Activated T-helper 1 cell treated with anti-CD3 and anti-CD28 coated beads, Interleukin-2, amount 50 U/mL, for 16 hours (primary cell): ENCODE data around the gene DSCAML1.

Experiments
- DNase-seq, 2 donors: peaks; one replicate each; pipeline ENCODE4 v3.0.0-alpha.2; 2020; ENCODE audit warnings: low read depth in 1 of 2, low spot score in 1 of 2

The DSCAML1 gene

DNA sequence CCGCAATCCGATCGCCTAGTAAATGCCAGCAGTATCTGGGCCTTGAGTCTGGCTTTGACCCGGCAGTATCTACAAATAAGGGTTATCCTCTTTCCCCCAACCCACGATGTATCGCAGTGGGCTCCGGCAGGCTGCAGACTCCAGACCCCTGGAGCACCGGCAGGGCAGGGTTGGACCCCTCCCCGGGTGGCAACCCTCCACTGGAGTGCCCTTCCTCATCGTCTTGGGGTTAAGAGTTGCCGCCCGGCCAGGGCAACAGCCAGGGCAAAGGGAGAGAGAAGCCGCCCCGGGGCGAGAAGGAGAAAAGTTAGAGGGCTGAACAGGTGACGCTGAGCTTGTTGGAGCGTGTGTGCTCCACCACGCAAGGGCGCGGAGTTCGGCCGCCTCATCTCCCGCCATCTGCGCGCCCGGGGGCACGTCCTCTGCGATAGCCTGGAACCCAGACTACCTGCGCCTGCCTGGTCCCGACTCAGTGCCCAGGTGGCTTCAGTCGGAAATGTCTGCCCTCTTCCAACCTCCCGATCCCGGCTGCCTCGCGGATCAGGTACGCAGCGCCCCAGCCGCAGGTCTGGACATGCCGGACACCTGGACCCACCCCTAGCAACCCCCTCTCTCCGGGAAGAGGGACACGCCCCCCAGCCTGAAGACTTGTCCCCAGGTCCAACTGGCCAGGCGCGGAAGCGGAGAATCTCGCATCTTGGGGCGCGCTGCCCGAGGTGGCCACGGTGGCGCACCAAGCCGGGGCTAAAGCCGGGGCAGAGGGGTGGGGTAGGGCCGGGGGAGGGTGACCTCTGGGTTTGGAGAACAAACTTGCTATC lies 1.2 kb downstream of the DSCAML1 start:
- no peak for DNase-seq

DNA sequence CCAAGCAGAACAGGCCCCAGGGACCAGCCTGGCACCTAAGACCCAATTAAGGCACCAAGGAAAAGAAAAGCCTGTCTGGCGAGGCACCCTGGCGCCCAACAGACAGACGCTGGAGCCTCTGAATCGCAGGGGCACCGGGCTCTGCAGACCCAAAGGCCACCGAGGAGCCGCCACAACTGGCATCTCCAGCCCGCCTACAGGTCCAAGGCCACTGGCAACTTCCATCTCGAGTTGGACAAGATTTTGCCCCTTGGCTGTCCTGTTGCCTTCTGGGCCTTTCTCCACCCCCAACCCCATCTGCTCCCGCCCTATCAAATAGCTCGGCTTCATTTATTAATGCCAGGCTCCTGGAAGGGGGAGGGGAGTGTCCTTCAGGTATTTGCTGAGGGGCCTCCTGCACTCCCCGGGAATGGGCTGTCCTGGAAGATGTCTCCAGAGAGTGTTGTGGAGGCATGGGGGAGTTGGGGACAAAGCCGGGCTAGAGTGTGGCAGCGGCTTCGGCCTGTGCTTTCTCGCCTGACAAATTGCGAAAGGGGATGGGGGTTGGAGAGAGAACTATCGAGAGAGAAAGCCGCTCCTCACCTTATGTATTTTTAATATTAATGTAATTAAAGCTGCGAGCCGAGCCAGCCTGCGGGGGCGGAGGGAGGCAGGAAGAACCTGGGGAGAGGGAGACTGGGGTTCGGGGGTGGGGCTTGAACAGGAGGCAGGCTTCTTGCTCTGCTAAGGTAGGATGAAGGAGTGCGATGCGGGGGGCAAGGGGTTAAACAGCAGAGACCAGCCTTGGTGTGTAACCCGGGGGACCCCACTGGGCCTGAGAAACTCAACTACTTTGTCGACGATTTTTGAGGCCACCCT lies 2.0 kb downstream of the DSCAML1 start:
- no peak for DNase-seq

DNA sequence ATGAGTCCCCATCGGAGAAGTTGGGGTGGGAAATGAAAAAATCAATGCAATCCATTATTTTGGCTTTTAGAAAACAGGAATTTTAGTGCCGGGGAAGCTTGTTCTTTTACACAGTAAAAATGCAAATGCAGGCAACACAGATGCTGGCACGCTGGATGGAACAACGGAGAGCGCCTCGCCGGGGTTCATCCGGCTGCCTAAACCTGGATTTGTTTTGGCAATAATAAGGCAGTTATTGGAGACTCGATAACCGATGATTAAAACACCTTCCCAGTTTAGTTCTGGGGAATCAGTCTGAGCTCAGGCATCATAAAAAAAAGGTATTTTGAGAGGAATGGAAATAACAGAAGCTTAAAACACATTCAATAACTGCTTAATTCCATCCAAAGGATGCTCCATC lies 2.9 kb downstream of the DSCAML1 start:
- no peak for DNase-seq

DNA sequence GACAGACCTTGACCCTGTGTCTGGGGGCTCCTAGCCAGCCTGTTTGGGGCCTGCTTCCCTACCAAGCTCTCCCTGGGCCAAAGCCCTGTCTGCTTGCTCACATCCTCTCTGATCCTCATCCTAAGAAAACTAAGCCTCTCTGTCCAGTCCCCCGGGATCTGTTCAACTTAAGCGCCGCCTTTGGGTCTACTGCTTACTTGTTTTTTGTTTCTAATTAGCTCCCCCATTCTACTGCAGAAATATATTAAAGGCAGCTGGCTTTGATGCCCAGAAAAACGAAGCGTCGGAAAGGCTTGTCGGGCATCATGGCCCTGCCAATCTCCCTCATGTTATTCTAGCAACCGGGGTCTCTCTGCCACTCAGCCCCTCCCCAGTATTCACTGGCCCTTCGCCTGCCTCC lies 3.4 kb downstream of the DSCAML1 start:
- DNase-seq = no peak

DNA sequence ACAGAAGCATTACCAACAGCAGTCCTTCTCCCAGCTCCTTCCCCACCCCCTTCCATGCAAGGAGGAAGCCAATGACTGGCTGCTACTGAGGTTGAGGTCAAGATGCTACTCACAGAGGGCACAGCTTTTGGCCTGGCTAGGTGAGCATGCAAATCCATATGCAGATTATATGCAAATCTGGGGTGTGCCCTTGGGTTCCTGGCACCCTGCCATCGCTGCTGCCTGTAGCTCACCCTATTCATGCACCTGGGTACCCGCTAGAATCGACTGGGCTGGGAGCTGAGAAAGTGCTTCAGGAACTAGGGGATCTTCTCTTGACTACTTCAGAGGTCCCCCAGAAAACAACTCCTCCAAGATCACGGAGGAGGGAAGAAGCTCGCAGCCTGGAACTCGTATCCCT lies 4.0 kb downstream of the DSCAML1 start:
- DNase-seq = no peak

DNA sequence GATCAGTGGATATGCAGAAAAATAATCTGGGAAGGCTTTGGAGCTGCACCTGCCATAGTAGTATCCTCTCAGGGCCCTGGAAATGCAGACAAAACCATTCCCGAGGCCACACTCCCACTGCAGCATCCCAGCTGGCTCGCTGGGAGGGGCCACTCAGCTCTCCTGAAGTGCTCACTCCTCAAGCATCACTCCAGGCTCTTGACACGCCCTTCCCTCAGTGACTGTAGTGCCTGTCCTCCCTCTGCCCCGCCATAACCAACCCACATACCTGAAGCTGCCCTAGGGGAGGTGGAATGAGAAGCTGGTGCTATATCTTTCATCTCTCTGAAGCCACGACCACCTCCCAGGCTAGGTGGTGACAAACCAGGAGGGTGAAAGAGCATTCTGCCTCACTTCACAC lies 4.8 kb downstream of the DSCAML1 start:
- no peak for DNase-seq

DNA sequence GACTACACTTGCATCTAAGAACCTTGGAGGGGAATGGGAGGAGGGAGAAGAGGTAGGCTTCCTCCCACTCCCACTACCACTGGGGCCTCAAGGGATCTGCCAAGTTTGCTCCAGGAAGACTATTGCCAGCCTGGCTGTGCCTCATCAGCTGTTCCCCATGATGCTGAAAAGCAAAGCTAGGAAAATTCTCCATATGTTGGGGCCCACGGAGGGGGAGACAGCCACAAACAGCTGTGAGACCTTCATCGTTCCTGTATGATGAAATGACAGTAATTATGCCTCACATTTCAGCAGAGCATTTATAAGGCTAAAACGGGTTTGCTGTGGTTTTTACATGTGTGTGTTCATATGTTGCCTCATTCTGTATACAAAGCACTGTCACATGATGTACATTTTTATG lies 6.7 kb downstream of the DSCAML1 start:
- DNase-seq = no peak

DNA sequence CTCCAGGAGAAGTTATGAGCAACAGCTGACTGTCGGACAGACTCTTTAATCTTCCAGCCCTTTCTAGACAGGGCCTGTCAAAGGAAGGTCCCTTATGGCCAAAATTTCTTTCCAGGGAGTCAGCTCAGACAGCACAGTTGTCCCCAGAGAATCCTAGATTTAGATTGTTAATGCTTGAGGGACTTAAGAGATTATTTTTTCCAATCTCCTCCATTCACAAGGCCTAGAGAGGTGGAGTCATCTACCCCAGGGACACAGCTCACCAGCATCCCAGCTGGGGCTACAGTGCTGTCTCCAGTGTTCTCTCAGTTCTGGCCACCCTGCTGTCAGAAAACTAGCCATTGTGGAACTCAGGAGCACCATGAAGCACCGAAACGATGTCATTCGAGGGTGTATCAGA lies 7.8 kb downstream of the DSCAML1 start:
- no peak for DNase-seq

DNA sequence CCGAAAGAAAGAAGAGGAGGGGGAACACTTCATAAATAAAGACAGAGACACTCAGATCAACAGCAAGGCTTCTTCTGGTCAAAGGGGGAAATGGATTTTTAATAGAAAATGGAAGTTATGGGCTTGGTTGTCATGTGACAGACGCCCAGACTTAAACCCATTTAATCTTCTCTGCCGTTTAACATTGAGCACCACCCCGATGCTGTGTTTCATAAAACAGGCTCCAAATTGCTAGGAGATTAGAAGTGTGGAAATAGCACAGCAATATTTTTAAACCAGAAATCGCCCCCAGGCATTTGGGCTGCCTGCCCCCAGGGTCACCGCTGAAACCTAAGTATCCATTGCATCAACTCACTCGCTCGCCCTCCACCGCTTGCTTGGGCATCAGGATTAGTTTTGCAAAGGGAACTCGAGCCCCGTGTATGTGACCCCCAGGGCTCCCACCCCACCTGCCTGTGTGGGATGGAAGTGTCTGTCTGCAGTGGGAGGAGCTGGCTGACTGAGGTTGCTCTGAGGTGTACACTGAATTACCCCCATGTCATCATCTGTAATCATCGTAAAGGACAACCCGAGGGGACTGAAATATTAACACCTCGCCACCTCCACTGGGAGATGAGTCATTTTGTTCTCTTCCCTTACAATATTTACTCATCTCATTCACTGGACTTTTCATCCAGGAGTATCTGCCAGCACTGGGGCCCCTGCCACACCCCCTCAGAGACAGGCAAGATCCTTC lies 10.7 kb downstream of the DSCAML1 start:
- no peak for DNase-seq

DNA sequence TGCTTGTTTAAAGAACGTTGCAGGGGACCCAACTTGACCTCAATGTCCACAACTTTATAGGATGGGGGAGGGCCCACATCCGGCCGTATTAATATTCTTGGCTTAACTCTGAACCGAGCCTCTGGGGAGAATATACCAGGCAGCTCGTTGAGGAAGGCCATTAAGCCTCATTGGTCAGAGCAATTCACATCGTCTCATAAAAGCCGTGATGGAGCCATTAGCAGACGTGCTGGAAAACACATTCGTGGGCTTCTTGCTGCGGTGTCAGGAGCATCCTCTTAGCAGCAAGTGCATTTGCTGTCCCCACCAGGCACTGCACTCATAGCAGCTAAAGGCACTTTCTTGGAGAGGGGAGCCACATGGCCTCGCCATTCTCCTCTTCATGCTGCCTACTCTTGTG lies 14.9 kb downstream of the DSCAML1 start:
- no peak for DNase-seq

DNA sequence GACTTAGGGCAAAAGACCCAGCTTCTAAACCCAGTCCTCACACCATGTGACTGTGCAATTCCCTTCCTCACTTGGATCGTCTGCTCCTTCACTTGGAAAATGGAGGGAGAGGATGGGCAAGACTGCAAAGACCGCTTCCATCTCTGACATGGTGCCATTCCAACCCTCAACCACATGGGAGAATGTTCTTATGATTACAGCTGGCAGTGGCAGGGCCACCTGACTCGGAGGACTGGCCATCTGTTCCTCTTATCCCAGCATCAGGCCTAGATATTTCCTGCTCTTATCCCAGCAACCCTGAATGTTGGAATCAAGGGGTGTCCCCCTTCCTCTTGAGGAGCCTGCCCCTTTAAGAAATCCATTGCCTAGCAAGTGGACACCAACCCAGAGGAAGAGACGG lies 15.4 kb downstream of the DSCAML1 start:
- DNase-seq = no peak

DNA sequence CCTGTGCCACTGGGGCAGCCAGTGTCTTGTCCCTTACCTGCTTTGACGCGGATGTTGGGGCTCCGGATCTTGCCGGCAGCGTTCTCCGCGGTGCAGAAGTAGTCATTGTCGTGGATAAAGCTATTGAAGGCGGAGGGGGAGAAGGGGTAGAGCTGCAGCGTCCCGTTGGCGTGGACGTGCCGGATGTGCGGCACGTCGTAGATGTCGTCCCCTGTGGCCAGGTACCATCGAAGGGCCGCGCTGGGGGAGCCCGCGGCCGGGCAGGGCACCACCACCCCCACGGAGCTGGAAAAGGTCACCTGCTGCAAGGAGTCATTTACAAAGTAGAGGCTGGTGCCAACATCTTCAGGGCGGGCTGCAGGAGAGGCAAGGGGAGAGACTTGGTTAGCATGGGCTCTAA lies 16.6 kb downstream of the DSCAML1 start:
- DNase-seq = no peak

DNA sequence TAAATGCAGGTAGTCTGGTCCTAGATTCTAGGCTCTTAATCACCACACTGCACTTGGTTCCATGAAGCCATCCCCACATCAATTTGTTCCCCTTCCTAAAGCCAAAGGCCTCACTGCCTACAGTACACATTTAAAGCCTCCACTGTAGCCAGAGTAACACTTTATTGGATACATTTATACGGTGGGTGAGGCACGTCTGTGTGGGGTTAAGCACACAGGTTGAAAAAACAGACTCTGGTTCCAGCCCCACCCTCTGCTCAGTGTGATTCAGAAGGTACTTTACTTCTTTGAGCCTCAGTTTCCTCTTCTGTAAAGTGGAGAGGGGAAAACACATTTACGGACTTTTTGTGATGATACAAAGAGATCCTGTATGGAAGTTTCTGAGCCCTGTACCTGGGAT lies 22.5 kb downstream of the DSCAML1 start:
- DNase-seq = no peak

DNA sequence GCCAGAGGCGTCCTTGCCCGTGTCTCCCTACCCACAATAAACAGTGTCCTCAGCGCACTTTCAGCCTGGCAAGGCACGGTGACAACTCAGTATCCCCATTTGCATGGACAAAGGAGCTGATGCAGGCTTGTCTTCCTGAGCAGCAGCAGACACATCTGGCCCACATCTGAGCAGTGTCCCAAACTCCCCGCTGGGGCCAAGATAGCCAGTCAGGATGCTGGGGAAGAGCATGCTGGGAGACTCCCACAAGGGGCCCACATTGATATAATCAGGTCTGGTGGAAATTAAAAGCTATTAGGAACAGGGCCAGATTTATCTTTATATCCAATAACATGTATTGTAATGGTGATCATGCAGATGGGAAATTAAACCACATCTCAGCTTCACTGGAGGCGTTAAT lies 24.7 kb downstream of the DSCAML1 start:
- no peak for DNase-seq

DNA sequence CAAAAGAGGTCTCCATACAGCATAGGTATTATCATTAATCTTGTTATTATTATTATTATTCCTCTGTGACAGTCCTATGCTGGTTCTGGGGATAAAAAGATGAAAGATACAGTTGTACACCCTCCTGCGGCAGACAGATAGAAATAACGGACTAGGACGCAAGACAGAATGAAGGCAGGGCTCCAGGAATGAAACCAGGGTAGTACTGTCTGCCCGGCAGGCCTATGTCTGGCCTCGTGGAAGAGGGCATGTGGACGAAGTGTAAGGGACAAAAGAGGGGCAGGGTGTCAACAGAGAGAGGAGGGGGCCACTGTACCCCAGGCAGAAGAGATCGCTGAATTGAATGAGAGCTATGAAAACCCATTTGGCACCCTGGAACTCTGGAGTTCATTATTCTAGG lies 25.2 kb downstream of the DSCAML1 start:
- no peak for DNase-seq

DNA sequence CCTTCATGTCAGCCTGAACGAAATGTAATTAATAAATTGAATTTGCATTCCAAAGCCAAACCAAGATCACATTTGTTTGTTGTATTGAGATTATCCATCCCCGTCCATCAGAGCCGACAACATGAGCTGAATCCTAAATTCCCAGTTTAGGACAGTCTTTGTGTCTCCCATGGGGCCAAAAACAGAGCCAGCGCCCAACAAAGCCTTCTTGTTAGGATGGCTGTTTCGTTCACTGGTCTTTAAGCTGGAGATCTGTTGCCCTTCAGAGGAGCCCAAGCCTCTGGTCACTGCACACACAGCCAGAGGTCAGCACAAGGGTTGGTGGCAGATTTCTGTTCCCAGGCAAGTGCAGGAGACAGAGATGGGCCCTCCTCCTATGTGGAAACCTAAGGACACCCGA lies 25.8 kb downstream of the DSCAML1 start:
- DNase-seq = no peak

DNA sequence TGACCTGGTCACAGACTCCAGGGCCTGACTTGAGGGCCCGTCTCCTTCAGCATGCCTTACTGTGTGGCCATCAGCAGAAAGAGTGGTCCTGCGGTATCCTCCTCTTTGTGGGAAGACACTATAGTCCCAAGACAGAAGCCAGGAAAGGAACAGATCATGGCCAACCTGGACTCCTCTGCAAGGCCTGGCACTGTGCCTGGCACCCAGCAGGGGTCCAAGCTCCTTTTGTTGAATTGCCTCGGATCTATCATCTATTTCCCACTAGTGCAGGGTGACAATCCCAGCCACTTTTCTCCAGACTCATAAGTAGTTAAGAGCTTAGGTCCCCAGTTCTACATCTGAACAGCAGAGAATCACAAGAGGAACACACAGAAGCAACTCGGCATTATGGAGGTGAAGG lies 27.0 kb downstream of the DSCAML1 start:
- DNase-seq = no peak

DNA sequence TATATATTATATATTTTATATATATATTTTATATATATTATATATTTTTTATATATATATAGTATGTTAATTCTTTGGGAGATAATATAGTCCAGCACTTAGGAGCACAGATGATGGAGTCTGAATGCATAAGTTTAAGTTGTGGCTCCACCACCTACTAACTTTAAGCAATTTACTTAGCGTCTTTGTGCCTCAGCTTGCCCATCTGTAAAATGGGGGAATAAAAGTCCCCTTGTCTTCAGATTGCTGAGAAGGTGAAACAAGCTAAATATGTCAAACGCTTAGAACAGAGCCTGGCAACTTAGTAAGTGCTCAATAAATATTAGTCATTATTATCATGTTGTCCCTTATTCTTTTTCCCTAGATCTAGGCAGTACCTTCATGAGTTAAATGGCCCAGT lies 27.5 kb downstream of the DSCAML1 start:
- no peak for DNase-seq

DNA sequence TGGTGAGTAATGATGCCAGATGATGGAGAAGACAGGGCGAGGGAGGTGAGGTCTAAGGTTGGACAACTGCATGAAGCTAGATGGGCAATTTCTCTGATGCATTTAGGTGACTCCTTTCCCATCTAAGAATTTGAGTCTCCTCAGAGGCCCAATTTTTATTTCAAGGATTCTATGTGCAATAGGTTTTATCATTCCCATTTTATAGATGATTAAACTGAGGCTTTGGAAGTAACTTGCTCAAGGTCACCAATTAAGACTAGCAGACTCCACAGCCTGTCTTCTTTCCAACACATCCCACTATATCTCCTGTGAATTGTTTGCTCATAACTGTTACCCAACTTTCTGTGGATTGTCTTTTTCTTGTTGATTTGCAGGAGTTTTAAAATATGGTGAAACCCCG lies 28.5 kb downstream of the DSCAML1 start:
- no peak for DNase-seq

DNA sequence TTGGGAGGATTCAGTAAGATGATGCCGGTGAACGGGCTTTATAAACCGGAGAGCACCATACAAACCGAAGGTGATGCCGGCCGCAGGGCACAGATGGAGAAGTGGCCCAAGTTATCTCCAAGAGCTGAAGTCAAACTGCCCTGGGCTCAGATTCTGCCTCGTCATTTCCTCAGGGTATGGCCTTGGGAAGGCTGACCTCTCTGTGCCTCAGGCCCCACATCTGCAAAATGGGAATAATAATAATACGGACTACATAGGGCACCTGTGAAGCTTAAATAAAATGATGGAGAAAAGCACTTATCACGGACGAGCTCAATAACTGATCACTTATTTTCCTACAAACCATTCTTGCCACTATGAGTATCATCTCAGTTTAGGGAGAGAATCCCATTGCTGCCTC lies 29.9 kb downstream of the DSCAML1 start:
- DNase-seq = no peak

DNA sequence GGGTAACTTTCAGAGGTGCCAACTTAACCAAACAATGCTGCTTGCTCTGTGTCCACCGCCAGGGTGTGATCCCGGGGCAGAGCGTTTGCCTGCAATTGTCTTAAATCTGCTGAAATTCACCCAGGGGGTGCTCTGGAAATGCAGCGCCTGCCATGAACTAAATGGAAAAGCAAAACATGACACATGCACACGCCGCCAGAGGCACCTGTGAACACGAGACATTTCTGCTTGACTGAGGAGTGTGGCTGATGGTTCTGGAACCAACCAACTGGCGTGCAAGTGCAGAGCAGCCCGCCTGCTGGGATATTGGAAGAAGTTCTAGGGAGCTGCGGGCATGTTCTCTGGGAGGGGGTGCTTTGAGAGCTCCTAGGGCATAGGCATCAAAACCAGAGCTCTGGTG lies 30.4 kb downstream of the DSCAML1 start:
- no peak for DNase-seq

DNA sequence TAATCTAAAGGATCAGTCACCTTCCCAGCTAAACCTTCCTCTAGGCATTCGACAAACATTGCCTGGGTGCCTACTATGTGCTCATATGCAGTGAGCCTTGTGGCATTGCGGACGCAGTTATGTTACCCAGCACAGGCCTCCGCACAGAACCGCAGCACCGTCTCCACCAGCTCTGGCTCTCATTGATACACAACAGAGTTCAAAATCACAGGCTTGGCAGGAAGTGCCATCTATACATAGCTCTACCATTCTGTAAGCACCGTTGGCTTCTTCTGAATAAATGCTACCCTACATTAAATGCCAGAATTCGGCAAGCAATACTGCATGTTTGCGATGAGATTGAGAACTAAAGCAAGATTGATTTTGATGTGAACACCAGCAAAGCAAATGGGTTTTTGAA lies 31.0 kb downstream of the DSCAML1 start:
- no peak for DNase-seq
